A549 (cell line): Measurements from ENCODE around the gene LMO2. TPM values are rescaled to one million over a fixed set of nuclear protein-coding genes. Genes with fewer than 3 reads are reported as not detected.

Source experiments
- ATAC-seq, 2 experiments: fragments of 200-7000 bp in 1 of 2; fragments of >200 bp in 1 of 2; cut with Nextera tagmentation in 1 of 2; cut with Tn5 transposase in 1 of 2; 3 replicates each; pipeline versions ENCODE4 v1.8.0 to v1.9.1; 2018 to 2020; ENCODE audit warnings: mild to moderate bottlenecking in 1 of 2, moderate library complexity in 1 of 2
- CTCF ChIA-PET: fragments of 300-600 bp; sonication (Branson Sonifier 250); formaldehyde crosslinking; extraction: SDS; loops from one replicate; lab custom pipeline; 2021; ENCODE audit warnings: antibody characterized with exemption, inconsistent platforms; lab: Yijun Ruan, JAX
- POLR2A ChIA-PET: fragments of 350-600 bp; formaldehyde crosslinking; extraction: SDS; loops from one replicate; lab custom pipeline; 2021; ENCODE audit warnings: antibody characterized with exemption, inconsistent platforms; lab: Yijun Ruan, JAX
- DNase-seq, 2 experiments: peaks; one replicate each; pipeline versions ENCODE4 v3.0.0 to v3.0.0-alpha.2; 2011 to 2016; ENCODE audit warnings: low read depth in 1 of 2, low spot score in 1 of 2
- FAIRE-seq: peaks from 2 replicates; lab custom pipeline; 2011; peaks lifted over from hg19 to GRCh38; lab: Jason Lieb, UNC
- H3K27ac ChIP-seq, 2 experiments: fragments of >200 bp; sonication (Bioruptor Twin); formaldehyde crosslinking; 3 replicates each; pipeline ENCODE4 v1.5.1; 2016 to 2017
- H3K4me1 ChIP-seq: fragments of >200 bp; sonication (Bioruptor Twin); formaldehyde crosslinking; 3 replicates; pipeline ENCODE4 v1.6.1; 2016
- H3K4me2 ChIP-seq: fragments of >200 bp; sonication (Bioruptor Twin); formaldehyde crosslinking; 3 replicates; pipeline ENCODE4 v1.6.1; 2016
- H3K4me3 ChIP-seq: fragments of >200 bp; sonication (Bioruptor Twin); formaldehyde crosslinking; 3 replicates; pipeline ENCODE4 v1.5.1; 2016
- H3K9me3 ChIP-seq: fragments of >200 bp; sonication (Bioruptor Twin); formaldehyde crosslinking; 3 replicates; pipeline ENCODE4 v1.6.1; 2016
- BHLHE40 ChIP-seq: IDR thresholded peaks from 2 replicates; pipeline ENCODE4 v1.6.1; 2012; ENCODE audit warnings: low read depth, low read length, inconsistent platforms
- CBX2 ChIP-seq: fragments of 200-600 bp; sonication (generic); IDR thresholded peaks from 2 replicates; pipeline ENCODE4 v1.6.1; 2016; ENCODE audit warnings: low read depth, mild to moderate bottlenecking, borderline replicate concordance
- CHD2 ChIP-seq: fragments of 150-350 bp; IDR thresholded peaks from 2 replicates; pipeline ENCODE4 v1.6.1; 2014; ENCODE audit warnings: low read length; ENCODE audit not compliant: partially characterized antibody
- CHD4 ChIP-seq: fragments of 200-600 bp; sonication (generic); IDR thresholded peaks from 2 replicates; pipeline ENCODE4 v1.6.1; 2016; ENCODE audit warnings: antibody characterized with exemption, mild to moderate bottlenecking, borderline replicate concordance
- EHF ChIP-seq: fragments of 250-450 bp; sonication (Bioruptor Pico); IDR thresholded peaks from 2 replicates; pipeline ENCODE4 v1.5.0; 2020; ENCODE audit warnings: mild to moderate bottlenecking
- ESRRA ChIP-seq: fragments of 150-350 bp; IDR thresholded peaks from 2 replicates; pipeline ENCODE4 v1.6.1; 2014; ENCODE audit warnings: mild to moderate bottlenecking, low read length, borderline replicate concordance
- FOSL2 ChIP-seq, 2 experiments: fragments of 450-650 bp in 1 of 2; fragments of >200 bp in 1 of 2; sonication (Bioruptor Twin) in 1 of 2; formaldehyde crosslinking; IDR thresholded peaks; 2 replicates each; pipeline versions ENCODE4 v1.5.0 to v1.6.1; 2016 to 2020; ENCODE audit warnings: mild to moderate bottlenecking in 1 of 2, moderate library complexity in 1 of 2
- HDAC2 ChIP-seq: fragments of 200-600 bp; sonication (generic); IDR thresholded peaks from 2 replicates; pipeline ENCODE4 v1.6.1; 2016
- HEYL ChIP-seq: fragments of 250-450 bp; sonication (Bioruptor Pico); IDR thresholded peaks from 2 replicates; pipeline ENCODE4 v1.8.0; 2021; ENCODE audit warnings: mild to moderate bottlenecking, moderate library complexity
- HOXB13 ChIP-seq: fragments of 250-450 bp; sonication (Bioruptor Pico); IDR thresholded peaks from 2 replicates; pipeline ENCODE4 v1.5.0; 2020; ENCODE audit warnings: low read depth, mild to moderate bottlenecking, moderate library complexity
- HOXB5 ChIP-seq: fragments of 250-450 bp; sonication (Bioruptor Pico); IDR thresholded peaks from 2 replicates; pipeline ENCODE4 v1.5.0; 2020; ENCODE audit warnings: mild to moderate bottlenecking, moderate library complexity
- KDM1A ChIP-seq: fragments of 200-600 bp; sonication (generic); IDR thresholded peaks from 2 replicates; pipeline ENCODE4 v1.6.1; 2016; ENCODE audit warnings: low read depth, mild to moderate bottlenecking
- KDM5A ChIP-seq: fragments of 200-600 bp; sonication (generic); IDR thresholded peaks from 2 replicates; pipeline ENCODE4 v1.6.1; 2016; ENCODE audit warnings: antibody characterized with exemption, mild to moderate bottlenecking
- MAFK ChIP-seq: fragments of 450-650 bp; IDR thresholded peaks from 2 replicates; pipeline ENCODE4 v1.6.1; 2014; ENCODE audit not compliant: partially characterized antibody
- MAX ChIP-seq: IDR thresholded peaks from 2 replicates; pipeline ENCODE4 v1.6.1; 2012
- MYC ChIP-seq: IDR thresholded peaks from 2 replicates; pipeline ENCODE4 v1.6.1; 2012; ENCODE audit warnings: mild to moderate bottlenecking, inconsistent platforms, low read length, improper control_type of control experiment, borderline replicate concordance
- NPAS2 ChIP-seq: fragments of 250-450 bp; sonication (Bioruptor Pico); IDR thresholded peaks from 2 replicates; pipeline ENCODE4 v1.8.0; 2022; ENCODE audit warnings: mild to moderate bottlenecking, moderate library complexity, borderline replicate concordance
- NR3C1 ChIP-seq: fragments of >200 bp; sonication (Bioruptor Twin); formaldehyde crosslinking; IDR thresholded peaks from 3 replicates; pipeline ENCODE4 v1.6.1; 2017
- POLR2AphosphoS2 ChIP-seq: conservative IDR thresholded peaks from 2 replicates; pipeline ENCODE4 v1.6.1; 2012; ENCODE audit warnings: low read length, improper control_type of control experiment, inconsistent platforms
- RAD21 ChIP-seq, 2 experiments: fragments of >200 bp in 1 of 2; sonication (Bioruptor Twin) in 1 of 2; formaldehyde crosslinking in 1 of 2; IDR thresholded peaks in 1 of 2; conservative IDR thresholded peaks in 1 of 2; 2 replicates in 1 of 2; 3 replicates in 1 of 2; pipeline ENCODE4 v1.6.1; 2012 to 2018; ENCODE audit warnings: inconsistent platforms in 1 of 2
- RARB ChIP-seq: fragments of 250-450 bp; sonication (Bioruptor Pico); IDR thresholded peaks from 2 replicates; pipeline ENCODE4 v1.8.0; 2021; ENCODE audit warnings: mild to moderate bottlenecking, moderate library complexity
- REST ChIP-seq: fragments of 200-600 bp; sonication (generic); IDR thresholded peaks from 2 replicates; pipeline ENCODE4 v1.6.1; 2016; ENCODE audit warnings: antibody characterized with exemption, mild to moderate bottlenecking, moderate library complexity
- RNF2 ChIP-seq: fragments of 200-600 bp; sonication (generic); IDR thresholded peaks from 2 replicates; pipeline ENCODE4 v1.6.1; 2016; ENCODE audit warnings: low read depth, mild to moderate bottlenecking, antibody characterized with exemption, moderate library complexity, borderline replicate concordance
- SREBF2 ChIP-seq: fragments of 450-650 bp; IDR thresholded peaks from 2 replicates; pipeline ENCODE4 v1.6.1; 2014; ENCODE audit warnings: mild to moderate bottlenecking, moderate library complexity
- TFCP2L1 ChIP-seq: fragments of 250-450 bp; sonication (Bioruptor Pico); IDR thresholded peaks from 2 replicates; pipeline ENCODE4 v1.5.0; 2021; ENCODE audit warnings: mild to moderate bottlenecking
- ZSCAN20 ChIP-seq: fragments of 250-450 bp; sonication (Bioruptor Pico); IDR thresholded peaks from 2 replicates; pipeline ENCODE4 v1.8.0; 2022; ENCODE audit warnings: mild to moderate bottlenecking, moderate library complexity
- whole genome bisulfite sequencing: methylation state at CpG from one replicate; pipeline ENCODE4 v1.1.6; 2017; ENCODE audit errors: missing lambda C conversion rate; 5-methylcytosine and 5-hydroxymethylcytosine counted together
- polyA plus RNA-seq, 4 experiments: library from polyadenylated mRNA; depleted of rRNA in 3 of 4; stranded (reverse); fragments of >200 nt; fragmentation: RNase III in 1 of 4; extraction: RNeasy Plus Mini Kit Qiagen cat#74134 plus additional on column Dnase treatment in 1 of 4; gene quantifications; 2 replicates in 3 of 4; 3 replicates in 1 of 4; pipeline ENCODE4 v1.2.3, GENCODE V29; 2011 to 2017
- TF ChIP-seq, protein P1 (sequence below): IDR thresholded peaks from 2 replicates; pipeline ENCODE4 v1.6.1; 2012
- TF ChIP-seq, protein P2 (sequence below): fragments of >200 bp; sonication (Bioruptor Twin); formaldehyde crosslinking; IDR thresholded peaks from 2 replicates; pipeline ENCODE4 v1.6.1; 2016
- TF ChIP-seq, protein P3 (sequence below): fragments of 450-650 bp; IDR thresholded peaks from 2 replicates; pipeline ENCODE4 v1.6.1; 2014; ENCODE audit warnings: antibody characterized with exemption
- TF ChIP-seq, protein P4 (sequence below): IDR thresholded peaks from 2 replicates; pipeline ENCODE4 v1.6.1; 2012; ENCODE audit warnings: low read depth, borderline replicate concordance

LMO2 gene
- polyA plus RNA-seq, 2 of the 4 experiments (the other 2 are of a cell fraction) = 0.12 to 0.15 TPM

DNA sequence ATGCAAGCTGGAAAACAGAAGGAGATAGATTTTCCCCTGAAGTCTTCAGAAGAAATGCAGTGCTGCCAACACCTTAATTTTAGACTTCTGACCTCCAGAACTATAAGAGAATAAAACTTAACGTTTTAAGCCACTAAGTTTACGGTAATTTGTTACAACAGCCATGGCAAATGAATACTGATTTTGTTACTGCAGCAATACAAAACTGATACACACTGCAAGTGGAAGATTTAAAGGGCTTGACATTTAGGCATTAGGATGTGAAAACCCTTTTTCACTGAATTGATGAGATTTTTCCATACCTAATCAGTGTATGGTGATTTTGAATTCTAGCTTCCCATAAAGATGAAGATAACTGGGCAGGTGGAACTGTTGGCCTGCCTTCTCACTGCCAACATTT is 22.1 kb upstream of the LMO2 start:
- no peak overlapping the region for H3K4me3 ChIP-seq
- POLR2A ChIA-PET = no interaction called here
- peaks cover 10% of the 10 kb centered on the region; the same call in 2 of the 3 replicates for H3K4me1 ChIP-seq
- no peak overlapping the region for H3K27ac ChIP-seq
- no peak for FAIRE-seq
- no peak overlapping the region for H3K4me2 ChIP-seq
- CTCF ChIA-PET = interaction anchor here (1.3 to 1.5 kb wide), 2 partner anchors 31 to 56 kb away, joined by 3 to 5 read pairs; no protein-coding TSS in a partner anchor
- no peak for TF ChIP-seq NPAS2
- no peak for TF ChIP-seq FOSL2 (IDR thresholded peaks at IDR 0.05)
- TF ChIP-seq FOSL2 (CRISPR knock-in tag; IDR thresholded peaks at IDR 0.05) = no peak
- TF ChIP-seq BHLHE40 = no peak
- TF ChIP-seq TFCP2L1 (CRISPR knock-in tag) = no peak
- no peak for TF ChIP-seq KDM1A
- TF ChIP-seq HEYL = no peak
- no peak for TF ChIP-seq MAFK
- TF ChIP-seq, protein P1, sequence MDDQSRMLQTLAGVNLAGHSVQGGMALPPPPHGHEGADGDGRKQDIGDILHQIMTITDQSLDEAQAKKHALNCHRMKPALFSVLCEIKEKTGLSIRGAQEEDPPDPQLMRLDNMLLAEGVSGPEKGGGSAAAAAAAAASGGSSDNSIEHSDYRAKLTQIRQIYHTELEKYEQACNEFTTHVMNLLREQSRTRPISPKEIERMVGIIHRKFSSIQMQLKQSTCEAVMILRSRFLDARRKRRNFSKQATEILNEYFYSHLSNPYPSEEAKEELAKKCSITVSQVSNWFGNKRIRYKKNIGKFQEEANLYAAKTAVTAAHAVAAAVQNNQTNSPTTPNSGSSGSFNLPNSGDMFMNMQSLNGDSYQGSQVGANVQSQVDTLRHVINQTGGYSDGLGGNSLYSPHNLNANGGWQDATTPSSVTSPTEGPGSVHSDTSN = no peak
- TF ChIP-seq CHD4 = no peak
- TF ChIP-seq RARB (CRISPR knock-in tag) = no peak
- no peak for TF ChIP-seq SREBF2
- TF ChIP-seq HOXB13 (CRISPR knock-in tag) = no peak
- no peak for TF ChIP-seq MAX
- no peak for TF ChIP-seq POLR2AphosphoS2
- no peak for TF ChIP-seq NR3C1
- TF ChIP-seq HDAC2 = no peak
- no peak for TF ChIP-seq KDM5A
- TF ChIP-seq, all 56 proteins: peak for 0
- ATAC-seq = no peak
- WGBS = 62% methylated on average over 2 of the region's 2 CpGs
- DNase-seq = no peak
- H3K9me3 ChIP-seq = 0 out of 3 replicates have a peak, but pooled peaks cover 10% of the 10 kb centered on the region

- H3K9me3 ChIP-seq = 0 out of 3 replicates have a peak, but pooled peaks cover 10% of the 10 kb centered on the region
- ChIA-PET POLR2A (interaction anchor here (0.7 kb wide), 1 partner anchor 51 kb away, joined by 4 read pairs; no protein-coding TSS in a partner anchor), CTCF (interaction anchor here (0.6 to 0.9 kb wide), 4 partner anchors 15 to 646 kb away, joined by 3 read pairs; no protein-coding TSS in a partner anchor)
- ATAC-seq (peak; percentile 87 to 95), DNase-seq (peak; percentile 41 to 66), FAIRE-seq (no peak)
- peaks cover 10% of the 10 kb centered on the region; the same call in 2 of the 3 replicates for H3K4me1 ChIP-seq
- no peak overlapping the region for H3K4me3 ChIP-seq
- H3K27ac ChIP-seq = no peak overlapping the region
- H3K4me2 ChIP-seq = peak overlapping the region; percentile 17; the same call in 1 of the 3 replicates
- WGBS = 48% methylated on average over 12 of the region's 12 CpGs
- no peak for TF ChIP-seq RAD21 (conservative IDR thresholded peaks at IDR 0.05 in 1 of 2, IDR thresholded peaks at IDR 0.05 in 1 of 2)
- TF ChIP-seq SREBF2 = no peak
- TF ChIP-seq HOXB5 = no peak
- TF ChIP-seq ESRRA = no peak
- TF ChIP-seq, protein P2, sequence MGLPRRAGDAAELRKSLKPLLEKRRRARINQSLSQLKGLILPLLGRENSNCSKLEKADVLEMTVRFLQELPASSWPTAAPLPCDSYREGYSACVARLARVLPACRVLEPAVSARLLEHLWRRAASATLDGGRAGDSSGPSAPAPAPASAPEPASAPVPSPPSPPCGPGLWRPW = 0 out of 2 replicates have a peak, but pooled peaks have one; percentile 31
- no peak for TF ChIP-seq CBX2
- TF ChIP-seq KDM1A = no peak
- TF ChIP-seq RNF2 = no peak
- TF ChIP-seq REST = no peak
- TF ChIP-seq, protein P3, sequence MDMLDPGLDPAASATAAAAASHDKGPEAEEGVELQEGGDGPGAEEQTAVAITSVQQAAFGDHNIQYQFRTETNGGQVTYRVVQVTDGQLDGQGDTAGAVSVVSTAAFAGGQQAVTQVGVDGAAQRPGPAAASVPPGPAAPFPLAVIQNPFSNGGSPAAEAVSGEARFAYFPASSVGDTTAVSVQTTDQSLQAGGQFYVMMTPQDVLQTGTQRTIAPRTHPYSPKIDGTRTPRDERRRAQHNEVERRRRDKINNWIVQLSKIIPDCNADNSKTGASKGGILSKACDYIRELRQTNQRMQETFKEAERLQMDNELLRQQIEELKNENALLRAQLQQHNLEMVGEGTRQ = no peak
- TF ChIP-seq, protein P4, sequence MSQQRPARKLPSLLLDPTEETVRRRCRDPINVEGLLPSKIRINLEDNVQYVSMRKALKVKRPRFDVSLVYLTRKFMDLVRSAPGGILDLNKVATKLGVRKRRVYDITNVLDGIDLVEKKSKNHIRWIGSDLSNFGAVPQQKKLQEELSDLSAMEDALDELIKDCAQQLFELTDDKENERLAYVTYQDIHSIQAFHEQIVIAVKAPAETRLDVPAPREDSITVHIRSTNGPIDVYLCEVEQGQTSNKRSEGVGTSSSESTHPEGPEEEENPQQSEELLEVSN = no peak
- TF ChIP-seq HEYL = no peak
- no peak for TF ChIP-seq ZSCAN20 (CRISPR knock-in tag)
- TF ChIP-seq EHF (CRISPR knock-in tag) = no peak
- TF ChIP-seq CHD2 = no peak
- no peak for TF ChIP-seq MYC
Observed at GRCh38 chr11:33912405-33913361, 20.8 kb upstream of the LMO2 start.
